PC-9 (cell line): Measurements from ENCODE around the gene PPFIBP1. TPM values are rescaled to one million over a fixed set of nuclear protein-coding genes. Genes with fewer than 3 reads are reported as not detected.

Experiments used
- BruUV-seq: library from RNA; stranded (reverse); fragments of 400-500 nt; replicated peaks from 2 replicates; lab custom pipeline; 2021; lab: Mats Ljungman, UMichigan
- CTCF ChIA-PET: fragments of 300-600 bp; sonication (Branson Sonifier 250); formaldehyde crosslinking; loops from one replicate; lab custom pipeline; 2022; ENCODE audit warnings: antibody characterized with exemption; lab: Charles Lee
- POLR2A ChIA-PET: fragments of 300-600 bp; sonication (Branson Sonifier 250); formaldehyde crosslinking; loops from one replicate; lab custom pipeline; 2022; ENCODE audit warnings: antibody characterized with exemption; ENCODE audit not compliant: unreplicated experiment; lab: Charles Lee
- DNase-seq, 2 experiments: peaks; one replicate each; pipeline versions ENCODE4 v3.0.0 to v3.0.0-alpha.2; 2015 to 2022; ENCODE audit warnings: mixed read lengths in 1 of 2
- H2AFZ ChIP-seq: fragments of 200-600 bp; sonication (generic); 2 replicates; pipeline ENCODE4 v1.8.1; 2017; ENCODE audit warnings: antibody characterized with exemption
- H3F3A ChIP-seq: fragments of 200-600 bp; sonication (generic); 2 replicates; pipeline ENCODE4 v1.8.1; 2017; ENCODE audit warnings: antibody characterized with exemption, mild to moderate bottlenecking, low read depth; ENCODE audit not compliant: insufficient read depth
- H3K27ac ChIP-seq: fragments of 200-600 bp; sonication (generic); 2 replicates; pipeline ENCODE4 v1.6.1; 2016; ENCODE audit warnings: mixed run types
- H3K27me3 ChIP-seq: fragments of 200-600 bp; sonication (generic); 2 replicates; pipeline ENCODE4 v1.6.1; 2016; ENCODE audit warnings: low read depth, mixed run types; ENCODE audit not compliant: insufficient read depth
- H3K36me3 ChIP-seq: fragments of 200-600 bp; sonication (generic); 2 replicates; pipeline ENCODE4 v1.6.1; 2016; ENCODE audit warnings: low read depth, mixed run types
- H3K4me1 ChIP-seq: fragments of 200-600 bp; sonication (generic); replicated peaks from 2 replicates; pipeline ENCODE4 v1.6.1; 2016; ENCODE audit warnings: mixed run types; ENCODE audit not compliant: insufficient read depth
- H3K4me2 ChIP-seq: fragments of 200-600 bp; sonication (generic); 2 replicates; pipeline ENCODE4 v1.6.1; 2017; ENCODE audit warnings: mixed run types
- H3K4me3 ChIP-seq: fragments of 200-600 bp; sonication (generic); 2 replicates; pipeline ENCODE4 v1.6.1; 2016; ENCODE audit warnings: mixed run types
- H3K79me2 ChIP-seq: fragments of 200-600 bp; sonication (generic); 2 replicates; pipeline ENCODE4 v1.6.1; 2017; ENCODE audit warnings: low read depth, mixed run types
- H3K9me2 ChIP-seq: fragments of 200-600 bp; sonication (generic); 2 replicates; pipeline ENCODE4 v1.8.1; 2017; ENCODE audit warnings: mild to moderate bottlenecking; ENCODE audit not compliant: insufficient read depth
- H3K9me3 ChIP-seq: fragments of 200-600 bp; sonication (generic); 2 replicates; pipeline ENCODE4 v1.8.1; 2016; ENCODE audit warnings: low read depth; ENCODE audit not compliant: insufficient read depth
- H4K20me1 ChIP-seq: fragments of 200-600 bp; sonication (generic); 2 replicates; pipeline ENCODE4 v1.8.1; 2017; ENCODE audit not compliant: insufficient read depth
- EZH2 ChIP-seq: fragments of 200-600 bp; sonication (generic); IDR thresholded peaks from 2 replicates; pipeline ENCODE4 v1.8.0; 2017; ENCODE audit warnings: antibody characterized with exemption, low read depth
- intact Hi-C: fragments of 100-400 bp; cut with micrococcal nuclease; formaldehyde crosslinking; loops from one replicate; pipeline ENCODE4 v1.10.0; 2022; ENCODE audit not compliant: unreplicated experiment
- total RNA-seq: library from RNA; stranded (reverse); gene quantifications from 2 replicates; pipeline ENCODE4 v1.2.3, GENCODE V29; 2021
- TF ChIP-seq, protein P1 (sequence below): fragments of 200-600 bp; sonication (generic); conservative IDR thresholded peaks from 2 replicates; pipeline ENCODE4 v1.6.1; 2017; ENCODE audit warnings: mixed run types, antibody characterized with exemption, mild to moderate bottlenecking, moderate library complexity

The PPFIBP1 gene
- total RNA-seq, 1 experiment from 2014 or later = 77.0 TPM

DNA sequence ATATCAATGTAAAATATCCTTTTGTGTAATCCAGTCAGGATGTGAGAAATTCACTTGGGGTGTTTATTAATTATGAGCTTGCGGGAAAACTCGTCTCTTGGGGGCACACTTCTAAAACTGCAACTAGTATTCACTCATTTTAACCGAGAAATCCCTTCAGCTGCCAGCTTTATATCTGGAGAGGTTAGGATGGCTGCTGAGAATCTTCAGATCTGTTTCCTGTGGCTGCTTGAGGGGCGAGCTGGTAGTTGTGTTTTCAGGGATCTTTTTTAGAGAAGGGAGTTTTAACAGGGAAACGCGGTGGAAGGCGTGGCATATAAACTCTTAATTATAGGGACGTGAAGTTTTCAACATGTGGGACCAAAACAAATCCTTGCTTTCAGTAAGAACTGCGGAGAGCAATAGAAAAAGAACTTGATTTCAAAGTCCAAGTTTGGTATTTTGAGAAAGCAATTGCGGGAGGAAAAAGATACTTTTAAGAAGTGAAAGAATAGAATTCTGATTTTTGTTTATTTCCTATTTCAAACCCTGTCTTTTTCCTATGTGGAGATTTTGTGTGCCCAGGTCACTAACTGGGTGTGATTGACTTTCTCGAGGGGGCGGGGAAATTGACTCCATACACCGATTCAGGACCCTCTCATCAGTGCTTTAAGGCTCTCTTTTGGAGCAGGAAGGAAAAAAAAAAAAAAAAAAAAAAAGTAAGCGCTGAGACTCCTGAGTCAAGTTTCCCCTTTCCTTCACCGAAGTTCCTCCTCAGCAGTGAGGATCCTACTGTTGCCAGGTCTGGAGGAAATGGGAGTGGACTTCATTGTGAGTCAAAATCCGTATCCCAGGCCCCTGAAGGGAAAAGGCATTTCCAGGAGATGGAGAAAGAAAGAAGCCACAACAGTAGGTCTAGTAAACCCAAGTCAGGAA, 1.1 kb downstream of the PPFIBP1 start:
- no peaks in the 10 kb centered on the region for H3K9me3 ChIP-seq
- TF ChIP-seq, protein P1, sequence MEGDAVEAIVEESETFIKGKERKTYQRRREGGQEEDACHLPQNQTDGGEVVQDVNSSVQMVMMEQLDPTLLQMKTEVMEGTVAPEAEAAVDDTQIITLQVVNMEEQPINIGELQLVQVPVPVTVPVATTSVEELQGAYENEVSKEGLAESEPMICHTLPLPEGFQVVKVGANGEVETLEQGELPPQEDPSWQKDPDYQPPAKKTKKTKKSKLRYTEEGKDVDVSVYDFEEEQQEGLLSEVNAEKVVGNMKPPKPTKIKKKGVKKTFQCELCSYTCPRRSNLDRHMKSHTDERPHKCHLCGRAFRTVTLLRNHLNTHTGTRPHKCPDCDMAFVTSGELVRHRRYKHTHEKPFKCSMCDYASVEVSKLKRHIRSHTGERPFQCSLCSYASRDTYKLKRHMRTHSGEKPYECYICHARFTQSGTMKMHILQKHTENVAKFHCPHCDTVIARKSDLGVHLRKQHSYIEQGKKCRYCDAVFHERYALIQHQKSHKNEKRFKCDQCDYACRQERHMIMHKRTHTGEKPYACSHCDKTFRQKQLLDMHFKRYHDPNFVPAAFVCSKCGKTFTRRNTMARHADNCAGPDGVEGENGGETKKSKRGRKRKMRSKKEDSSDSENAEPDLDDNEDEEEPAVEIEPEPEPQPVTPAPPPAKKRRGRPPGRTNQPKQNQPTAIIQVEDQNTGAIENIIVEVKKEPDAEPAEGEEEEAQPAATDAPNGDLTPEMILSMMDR = no peak; the same call in 1 of the 2 replicates
- TF ChIP-seq EZH2 = no peak
- no peaks in the 10 kb centered on the region for H3K36me3 ChIP-seq
- H3K4me2 ChIP-seq = peak overlapping the region; percentile 82
- no peaks in the 10 kb centered on the region for H3K9me2 ChIP-seq
- H3K27me3 ChIP-seq = no peaks in the 10 kb centered on the region
- H3F3A ChIP-seq = peaks cover 6% of the 10 kb centered on the region; the same call in 1 of the 2 replicates
- POLR2A ChIA-PET = interaction anchor here (0.6 to 0.8 kb wide), 4 partner anchors 69 to 544 kb away, joined by 5 to 16 read pairs (median 6); no protein-coding TSS in a partner anchor
- intact Hi-C loops = loop anchor here (1.0 to 10.0 kb wide), 7 partner anchors 24 to 190 kb away; partner anchors contain the start of gene BMAL2
- CTCF ChIA-PET = interaction anchor here (0.6 to 1.0 kb wide), 4 partner anchors 27 to 192 kb away, joined by 3 to 9 read pairs (median 5); no protein-coding TSS in a partner anchor
- H3K4me1 ChIP-seq = peaks cover 14% of the 10 kb centered on the region
- peak; percentile 29 to 65 for DNase-seq
- H3K27ac ChIP-seq = peak overlapping the region; percentile 71
- H3K4me3 ChIP-seq = peak overlapping the region; percentile 96
- H3K79me2 ChIP-seq = peaks cover 56% of the 10 kb centered on the region
- BruUV-seq = TSS peak; percentile 44
- no peaks in the 10 kb centered on the region for H4K20me1 ChIP-seq
- peak overlapping the region; percentile 92 for H2AFZ ChIP-seq

GRCh38 chr12:27527512-27527911, 3.5 kb downstream of the PPFIBP1 start:
- no peaks in the 10 kb centered on the region for H3K9me2 ChIP-seq
- no peaks in the 10 kb centered on the region for H3K9me3 ChIP-seq
- peaks cover 14% of the 10 kb centered on the region for H3K4me1 ChIP-seq
- H3K79me2 ChIP-seq = peaks cover 66% of the 10 kb centered on the region
- H3F3A ChIP-seq = peaks cover 6% of the 10 kb centered on the region; the same call in 1 of the 2 replicates
- H2AFZ ChIP-seq = no peak overlapping the region
- no peak overlapping the region for H3K4me2 ChIP-seq
- no peak for TF ChIP-seq EZH2
- TF ChIP-seq, protein P1 = no peak
- DNase-seq = no peak
- no peaks in the 10 kb centered on the region for H3K36me3 ChIP-seq
- CTCF ChIA-PET = interaction anchor here (0.7 kb wide), 1 partner anchor 20 kb away, joined by 3 read pairs; no protein-coding TSS in a partner anchor
- POLR2A ChIA-PET = no interaction called here
- H4K20me1 ChIP-seq = no peaks in the 10 kb centered on the region
- intact Hi-C loops = loop anchor here (10.0 kb wide), 1 partner anchor 193 kb away; the partner anchor contains the start of gene BMAL2
- H3K27me3 ChIP-seq = no peaks in the 10 kb centered on the region
- H3K4me3 ChIP-seq = no peak overlapping the region
- H3K27ac ChIP-seq = no peak overlapping the region
- no TSS peak for BruUV-seq

DNA sequence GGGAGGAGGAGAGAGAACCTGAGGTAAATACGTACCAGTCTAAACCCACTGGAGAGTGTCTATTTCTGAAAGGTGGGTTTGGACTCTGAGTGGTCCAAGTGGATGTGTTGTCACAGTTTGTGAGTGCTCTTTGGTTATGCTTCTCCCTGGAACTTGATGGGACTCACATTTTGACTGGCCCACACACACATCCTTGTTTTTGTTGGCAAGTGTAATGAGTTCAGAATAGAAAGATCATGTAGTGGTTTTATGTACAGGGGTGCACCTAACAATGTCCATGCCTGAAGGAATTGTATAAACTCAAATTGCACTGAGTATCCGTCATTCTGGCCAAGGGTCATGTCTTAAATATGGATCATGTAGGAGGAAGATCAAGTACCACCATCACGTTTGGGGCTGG, 4.8 kb downstream of the PPFIBP1 start:
- H3K4me2 ChIP-seq = no peak overlapping the region
- peaks cover 9% of the 10 kb centered on the region for H3K4me1 ChIP-seq
- no peaks in the 10 kb centered on the region for H3K27me3 ChIP-seq
- BruUV-seq = no TSS peak
- ChIA-PET POLR2A (interaction anchor here (0.6 kb wide), 1 partner anchor 456 kb away, joined by 3 read pairs; no protein-coding TSS in a partner anchor), CTCF (no interaction called here)
- H3K9me2 ChIP-seq = no peaks in the 10 kb centered on the region
- H3F3A ChIP-seq = peaks cover 6% of the 10 kb centered on the region; the same call in 1 of the 2 replicates
- peaks cover 70% of the 10 kb centered on the region for H3K79me2 ChIP-seq
- H4K20me1 ChIP-seq = no peaks in the 10 kb centered on the region
- intact Hi-C loops = loop anchor here (10.0 kb wide), 1 partner anchor 194 kb away; the partner anchor contains the start of gene BMAL2
- no peaks in the 10 kb centered on the region for H3K36me3 ChIP-seq
- no peak for DNase-seq
- no peak overlapping the region for H3K27ac ChIP-seq
- H3K9me3 ChIP-seq = no peaks in the 10 kb centered on the region
- no peak overlapping the region for H2AFZ ChIP-seq
- H3K4me3 ChIP-seq = no peak overlapping the region
- no peak for TF ChIP-seq EZH2
- TF ChIP-seq, protein P1 = no peak
